ENCODE data around the gene GAN. TPM values are rescaled to one million over a fixed set of nuclear protein-coding genes. Genes with fewer than 3 reads are reported as not detected.

The GAN gene
- total RNA-seq, 2 donors from 2014 or later = 7.8 to 12.4 TPM

Other genes starting within 250 kb of the GAN start
- gene C16orf46, start 237.7 kb upstream of the GAN start, total RNA-seq = under 1 TPM in 1 of 2 donors, not detected in 1; 0.57 TPM
- 10 to 100 TPM; 22.0 to 22.5 TPM for gene GCSH, start 218.6 kb upstream of the GAN start, total RNA-seq
- not detected for gene BCO1, start 76.3 kb upstream of the GAN start, total RNA-seq
- 10 to 100 TPM; 38.2 to 45.2 TPM for gene CMIP, start 129.8 kb downstream of the GAN start, total RNA-seq